GM04504 (cell line): Measurements from ENCODE around the gene SPATA13.

Experiments used
- DNase-seq: peaks from one replicate; pipeline ENCODE4 v3.0.0-alpha.2; 2012; ENCODE audit warnings: low read depth

The SPATA13 gene

GRCh38 chr13:24167666-24168391 is 7.3 kb downstream of the SPATA13 start:
- no peak for DNase-seq

GRCh38 chr13:24168392-24168750 is 7.9 kb downstream of the SPATA13 start:
- no peak for DNase-seq

GRCh38 chr13:24168979-24169378 is 8.5 kb downstream of the SPATA13 start:
- no peak for DNase-seq

GRCh38 chr13:24172071-24172470 is 11.6 kb downstream of the SPATA13 start:
- no peak for DNase-seq

- DNase-seq, result no peak
Observed at GRCh38 chr13:24173795-24174194, 13.3 kb downstream of the SPATA13 start.

GRCh38 chr13:24175847-24176246 is 15.3 kb downstream of the SPATA13 start:
- no peak for DNase-seq

- no peak for DNase-seq
Observed at GRCh38 chr13:24176351-24177101, 16.0 kb downstream of the SPATA13 start.

- DNase-seq, result no peak
Observed at GRCh38 chr13:24178847-24179485, 18.4 kb downstream of the SPATA13 start.

GRCh38 chr13:24179486-24179850 is 18.9 kb downstream of the SPATA13 start:
- DNase-seq, result no peak

- no peak for DNase-seq
Observed at GRCh38 chr13:24180750-24181377, 20.3 kb downstream of the SPATA13 start.

- DNase-seq, result no peak
Observed at GRCh38 chr13:24181991-24182702, 21.6 kb downstream of the SPATA13 start.

- DNase-seq, result no peak
Observed at GRCh38 chr13:24182703-24183081, 22.2 kb downstream of the SPATA13 start.

GRCh38 chr13:24183741-24184182 is 23.2 kb downstream of the SPATA13 start:
- no peak for DNase-seq

GRCh38 chr13:24184265-24184841 is 23.8 kb downstream of the SPATA13 start:
- no peak for DNase-seq

GRCh38 chr13:24184882-24185281 is 24.4 kb downstream of the SPATA13 start:
- no peak for DNase-seq

- no peak for DNase-seq
Observed at GRCh38 chr13:24185591-24186232, 25.2 kb downstream of the SPATA13 start.

- DNase-seq, result no peak
Observed at GRCh38 chr13:24187185-24187584, 26.7 kb downstream of the SPATA13 start.

- DNase-seq, result no peak
Observed at GRCh38 chr13:24192057-24192810, 31.7 kb downstream of the SPATA13 start.

GRCh38 chr13:24192811-24193162 is 32.3 kb downstream of the SPATA13 start:
- DNase-seq, result no peak

- DNase-seq, result no peak
Observed at GRCh38 chr13:24194447-24194846, 33.9 kb downstream of the SPATA13 start.

GRCh38 chr13:24195626-24196025 is 35.1 kb downstream of the SPATA13 start:
- DNase-seq, result no peak
